GM18505 (cell line): Measurements from ENCODE around the gene UBTD1.
"Not testable (repeated sequence)": the region's sequence is repeated elsewhere in the genome, so short reads cannot be mapped to it uniquely, and the experiment has no call there.

Source experiments
- ATAC-seq: cut with Tn5 transposase; IDR thresholded peaks from one replicate; pipeline ENCODE4 v1.9.1; 2021; ENCODE audit not compliant: unreplicated experiment
- POLR2A ChIP-seq: IDR thresholded peaks from 4 replicates; pipeline ENCODE4 v1.6.1; 2011; ENCODE audit warnings: borderline replicate concordance; ENCODE audit not compliant: insufficient read depth, insufficient read length; ENCODE audit errors: extremely low read depth

The UBTD1 gene

GRCh38 chr10:97466755-97467154 is 32.0 kb upstream of the UBTD1 start:
- no peak for ATAC-seq
- no peak for TF ChIP-seq POLR2A

GRCh38 chr10:97468162-97468561 is 30.6 kb upstream of the UBTD1 start:
- TF ChIP-seq POLR2A = no peak
- ATAC-seq = no peak

GRCh38 chr10:97468781-97469180 is 29.9 kb upstream of the UBTD1 start:
- ATAC-seq = not testable (repeated sequence)

DNA sequence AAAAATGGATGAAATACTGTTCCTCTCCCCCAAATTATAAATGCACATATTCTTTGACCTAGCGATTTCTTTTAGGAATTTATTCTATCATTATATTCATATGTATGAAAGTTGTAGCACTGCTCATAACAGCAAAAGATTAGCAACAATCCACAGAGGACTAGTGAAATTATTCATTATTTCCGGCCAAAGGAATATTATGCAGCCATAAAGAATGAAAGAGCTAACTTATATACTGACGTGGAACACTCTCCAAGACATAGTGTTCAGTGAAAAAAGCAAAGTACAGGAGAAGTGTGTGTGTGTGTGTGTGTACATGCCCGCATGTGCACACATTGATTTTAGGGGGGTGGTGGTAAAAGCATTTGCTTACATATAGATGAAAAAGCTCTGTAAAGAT is 23.8 kb upstream of the UBTD1 start:
- no peak for ATAC-seq
- TF ChIP-seq POLR2A = no peak

- no peak for ATAC-seq
- no peak for TF ChIP-seq POLR2A
Observed at GRCh38 chr10:97475936-97476594, 22.7 kb upstream of the UBTD1 start.

DNA sequence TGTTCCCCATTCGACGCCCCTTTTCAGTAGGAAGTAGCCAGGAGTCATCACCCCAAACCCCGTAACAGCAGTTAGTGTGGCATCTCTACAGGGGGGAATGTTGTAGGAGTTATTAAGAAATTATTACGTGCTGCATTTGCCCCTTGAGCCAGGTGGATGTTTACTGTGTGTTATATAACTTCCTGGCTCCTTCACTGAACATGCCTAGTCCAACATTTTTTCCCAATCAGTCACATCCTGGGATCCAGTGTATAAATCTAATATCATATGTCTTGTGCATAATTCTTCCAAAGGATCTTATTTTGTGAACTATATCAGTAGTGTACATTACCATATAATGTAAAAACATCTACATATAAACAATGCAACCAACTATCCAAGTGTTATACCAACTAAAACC is 19.3 kb upstream of the UBTD1 start:
- ATAC-seq = not testable (repeated sequence)

DNA sequence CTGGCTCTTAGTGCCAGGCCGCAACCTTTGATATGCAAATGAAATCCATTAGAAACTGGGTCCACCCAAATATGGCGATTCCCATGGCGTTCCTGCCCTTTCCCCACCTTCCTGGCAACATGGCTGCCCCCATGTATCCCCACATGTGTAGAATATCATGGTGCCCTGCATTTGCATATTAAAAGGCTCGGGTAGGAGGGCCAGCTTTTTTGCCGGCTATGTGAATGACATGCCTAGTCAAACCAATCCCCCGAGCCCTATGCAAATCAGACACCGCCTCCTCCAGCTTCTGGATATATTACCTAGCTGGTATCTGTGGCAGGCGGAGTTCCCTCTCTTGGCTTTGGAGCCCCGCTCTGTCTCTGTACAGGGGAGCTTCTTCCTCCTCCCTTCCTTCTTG is 18.8 kb upstream of the UBTD1 start:
- TF ChIP-seq POLR2A = no peak
- ATAC-seq = no peak

DNA sequence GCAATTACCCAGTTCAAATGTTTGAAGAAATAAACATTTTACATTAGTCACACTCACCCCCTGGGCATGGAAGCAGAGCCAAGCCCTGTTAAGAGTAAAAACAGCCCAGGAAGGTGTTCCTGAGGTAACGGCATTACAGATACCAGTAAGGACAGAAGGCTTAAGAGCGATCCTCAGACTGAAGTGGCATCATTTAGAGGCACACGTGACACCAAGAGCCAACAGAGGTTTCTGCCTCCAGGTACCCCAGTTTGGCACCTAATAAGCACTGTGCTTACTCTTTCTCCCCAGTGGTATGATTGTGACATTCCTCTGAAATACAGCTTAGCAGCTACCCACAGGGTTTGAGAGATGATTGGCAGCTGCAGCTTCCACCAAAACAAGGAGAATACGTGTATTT is 17.7 kb upstream of the UBTD1 start:
- ATAC-seq = no peak
- TF ChIP-seq POLR2A = no peak

- TF ChIP-seq POLR2A = no peak
- no peak for ATAC-seq
Observed at GRCh38 chr10:97482381-97482780, 16.3 kb upstream of the UBTD1 start.

DNA sequence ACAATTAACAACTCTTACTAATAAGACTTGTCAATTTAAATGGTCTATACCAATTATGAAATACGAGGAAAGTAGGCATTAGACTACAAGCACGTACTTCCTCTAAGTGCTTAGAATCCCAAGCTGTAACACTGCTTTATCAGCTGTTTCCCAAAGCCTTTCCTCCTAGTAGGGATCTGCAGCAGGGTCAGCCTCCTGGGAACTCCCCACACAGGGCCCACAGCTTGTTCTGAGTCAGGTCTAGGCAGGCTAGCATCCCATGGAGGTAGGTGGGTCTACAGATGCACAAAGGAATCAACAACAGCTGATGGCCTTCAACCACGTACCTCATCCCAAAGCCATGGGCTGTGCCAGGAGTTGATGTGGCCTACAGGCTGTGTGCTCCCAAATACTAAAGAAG is 15.2 kb upstream of the UBTD1 start:
- no peak for TF ChIP-seq POLR2A
- ATAC-seq = no peak

- ATAC-seq = no peak
- no peak for TF ChIP-seq POLR2A
Observed at GRCh38 chr10:97483921-97484320, 14.8 kb upstream of the UBTD1 start.

DNA sequence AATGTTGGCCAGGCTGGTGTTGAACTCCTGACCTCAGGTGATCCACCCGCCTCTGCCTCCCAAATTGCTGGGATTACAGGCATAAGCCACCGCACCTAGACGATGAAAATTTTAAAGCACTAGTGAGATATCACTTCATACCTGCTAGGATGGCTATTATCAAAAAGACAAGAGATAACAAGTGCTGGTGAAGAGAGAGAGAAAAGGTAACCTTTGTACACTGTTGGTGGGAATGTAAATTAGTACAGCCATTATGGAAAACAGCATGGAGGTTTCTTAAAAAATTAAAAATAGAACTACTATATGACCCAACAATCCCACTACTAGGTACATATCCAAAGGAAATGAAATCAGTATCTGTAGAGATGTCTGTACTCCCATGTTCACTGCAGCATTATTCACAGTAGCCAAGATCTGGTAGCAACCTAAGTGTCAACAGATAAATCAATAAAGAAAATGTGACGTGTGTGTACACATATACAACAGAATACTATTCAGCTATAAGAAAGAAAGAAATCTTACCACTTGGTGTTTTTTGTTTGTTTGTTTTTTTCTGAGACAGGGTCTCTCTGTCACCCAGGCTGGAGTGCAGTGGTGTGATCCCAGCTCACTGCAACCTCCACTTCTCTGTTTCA is 13.0 kb upstream of the UBTD1 start:
- ATAC-seq = no peak
- TF ChIP-seq POLR2A = no peak

- ATAC-seq = no peak
- no peak for TF ChIP-seq POLR2A
Observed at GRCh38 chr10:97490592-97490991, 8.1 kb upstream of the UBTD1 start.

GRCh38 chr10:97494151-97494550 is 4.6 kb upstream of the UBTD1 start:
- no peak for TF ChIP-seq POLR2A
- ATAC-seq = no peak
